LNCAP (cell line): ENCODE data around the gene TAS2R42.

Experiments
- TF ChIP-seq, protein P1 (sequence below): fragments of 450-650 bp; IDR thresholded peaks from 2 replicates; pipeline ENCODE4 v1.5.1; 2017; ENCODE audit warnings: mild to moderate bottlenecking

The TAS2R42 gene, protein sequence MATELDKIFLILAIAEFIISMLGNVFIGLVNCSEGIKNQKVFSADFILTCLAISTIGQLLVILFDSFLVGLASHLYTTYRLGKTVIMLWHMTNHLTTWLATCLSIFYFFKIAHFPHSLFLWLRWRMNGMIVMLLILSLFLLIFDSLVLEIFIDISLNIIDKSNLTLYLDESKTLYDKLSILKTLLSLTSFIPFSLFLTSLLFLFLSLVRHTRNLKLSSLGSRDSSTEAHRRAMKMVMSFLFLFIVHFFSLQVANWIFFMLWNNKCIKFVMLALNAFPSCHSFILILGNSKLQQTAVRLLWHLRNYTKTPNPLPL

DNA sequence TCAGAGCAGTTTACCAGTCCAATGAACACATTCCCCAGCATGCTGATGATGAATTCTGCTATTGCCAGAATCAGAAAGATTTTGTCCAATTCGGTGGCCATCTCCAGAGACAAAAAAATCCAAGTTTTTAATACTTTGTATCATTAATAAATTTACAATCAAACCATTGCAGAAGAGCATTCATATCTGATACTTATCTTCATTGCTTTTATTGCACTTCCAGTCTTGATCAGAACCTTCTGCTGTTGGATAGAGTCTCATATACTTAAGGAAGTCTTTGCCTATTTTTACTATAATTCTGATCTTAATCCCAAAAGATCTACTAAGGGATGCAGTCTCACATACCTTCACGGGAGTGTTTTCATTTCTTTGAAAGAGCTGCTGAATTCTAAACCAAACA is at the start of gene TAS2R42:
Gene TAS2R42, minus strand, starts transcription at position 101 of the 400 bp plus-strand sequence. Its CDS starts 0 bp downstream, at position 101.
- TF ChIP-seq, protein P1, sequence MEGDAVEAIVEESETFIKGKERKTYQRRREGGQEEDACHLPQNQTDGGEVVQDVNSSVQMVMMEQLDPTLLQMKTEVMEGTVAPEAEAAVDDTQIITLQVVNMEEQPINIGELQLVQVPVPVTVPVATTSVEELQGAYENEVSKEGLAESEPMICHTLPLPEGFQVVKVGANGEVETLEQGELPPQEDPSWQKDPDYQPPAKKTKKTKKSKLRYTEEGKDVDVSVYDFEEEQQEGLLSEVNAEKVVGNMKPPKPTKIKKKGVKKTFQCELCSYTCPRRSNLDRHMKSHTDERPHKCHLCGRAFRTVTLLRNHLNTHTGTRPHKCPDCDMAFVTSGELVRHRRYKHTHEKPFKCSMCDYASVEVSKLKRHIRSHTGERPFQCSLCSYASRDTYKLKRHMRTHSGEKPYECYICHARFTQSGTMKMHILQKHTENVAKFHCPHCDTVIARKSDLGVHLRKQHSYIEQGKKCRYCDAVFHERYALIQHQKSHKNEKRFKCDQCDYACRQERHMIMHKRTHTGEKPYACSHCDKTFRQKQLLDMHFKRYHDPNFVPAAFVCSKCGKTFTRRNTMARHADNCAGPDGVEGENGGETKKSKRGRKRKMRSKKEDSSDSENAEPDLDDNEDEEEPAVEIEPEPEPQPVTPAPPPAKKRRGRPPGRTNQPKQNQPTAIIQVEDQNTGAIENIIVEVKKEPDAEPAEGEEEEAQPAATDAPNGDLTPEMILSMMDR: no peak

DNA sequence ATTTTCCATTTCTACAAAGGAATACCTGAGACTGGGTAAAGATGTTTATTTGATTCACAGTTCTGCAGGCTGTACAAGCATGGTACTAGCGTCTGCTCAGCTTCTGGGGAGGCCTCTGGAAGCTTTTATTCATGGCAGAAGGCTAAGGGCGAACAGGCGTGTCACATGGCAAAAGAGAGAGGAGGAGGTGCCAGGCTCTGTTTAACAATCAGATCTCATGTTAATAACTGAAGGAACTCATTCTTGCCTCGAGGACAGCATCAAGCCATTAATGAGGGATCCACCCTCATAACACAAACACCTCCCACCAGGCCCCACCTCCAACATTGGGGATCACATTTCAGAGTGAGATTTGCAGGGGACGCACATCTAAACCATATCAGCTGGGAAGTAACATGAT is 46.8 kb upstream of the TAS2R42 start:
- TF ChIP-seq, protein P1: no peak

DNA sequence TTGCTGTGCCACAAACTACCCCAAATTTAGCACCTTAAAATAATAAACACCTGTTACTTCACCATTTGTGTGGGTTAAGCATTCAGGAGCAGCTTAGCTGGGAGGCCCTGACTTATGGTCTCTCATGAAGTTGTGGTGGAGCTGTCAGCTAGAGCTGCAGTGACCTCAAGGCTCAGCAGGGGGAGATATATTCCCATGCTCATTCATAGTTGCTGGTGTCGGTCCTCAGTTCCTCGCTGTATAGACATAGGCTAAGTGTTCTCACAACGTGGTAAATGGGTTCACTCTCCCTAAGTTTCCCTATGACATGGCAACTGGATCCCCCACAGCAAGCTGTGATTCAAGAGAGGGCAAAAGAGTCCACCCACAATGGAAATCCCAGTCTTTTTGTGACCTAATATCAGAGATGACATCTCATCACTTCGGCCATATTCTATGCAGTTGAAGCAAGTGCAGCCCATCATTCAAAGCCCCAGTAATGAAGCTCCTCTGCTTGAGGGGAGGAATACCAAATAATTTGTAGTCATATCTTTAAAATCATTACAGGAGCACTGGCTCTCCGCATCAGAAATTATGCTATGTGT is 41.7 kb upstream of the TAS2R42 start:
- TF ChIP-seq, protein P1: peak; percentile 84

DNA sequence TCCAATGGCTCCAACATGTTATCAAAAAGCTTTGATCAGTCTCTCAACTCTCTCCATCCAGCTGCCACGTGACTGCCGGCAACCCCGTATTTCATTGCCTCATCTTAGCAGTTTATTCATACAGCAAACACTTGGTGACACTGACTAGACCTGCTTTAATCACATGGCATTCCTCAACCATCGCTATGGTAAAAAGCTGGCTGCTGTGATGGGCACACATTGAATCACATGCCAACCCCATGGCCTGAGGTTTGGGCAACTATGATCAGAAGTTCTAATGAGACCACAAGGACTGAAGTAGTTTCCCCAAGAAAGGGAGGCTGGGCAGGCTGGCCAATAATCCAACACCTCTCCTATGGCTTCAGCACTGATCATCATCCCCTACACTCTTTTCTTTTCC is 40.6 kb upstream of the TAS2R42 start:
- TF ChIP-seq, protein P1: no peak

DNA sequence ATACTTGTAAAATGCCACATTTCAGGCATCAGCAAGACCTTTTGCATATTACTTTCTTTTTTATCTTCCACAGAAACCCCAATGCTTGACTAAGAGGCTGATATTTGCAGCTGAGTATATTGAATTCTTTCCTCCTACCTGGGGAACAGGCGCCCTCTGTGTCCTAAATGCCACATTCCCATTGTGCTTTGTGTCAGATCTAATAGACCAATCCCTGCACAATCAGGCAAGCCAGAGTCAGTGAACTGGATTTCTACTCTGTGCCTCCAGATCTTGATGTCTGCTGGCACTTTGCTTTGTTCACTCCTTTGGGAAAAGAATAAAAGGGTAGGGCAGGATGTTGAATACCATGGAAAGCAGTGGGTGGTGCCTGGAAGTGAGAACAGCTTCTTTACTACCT is 22.4 kb upstream of the TAS2R42 start:
- TF ChIP-seq, protein P1: no peak

DNA sequence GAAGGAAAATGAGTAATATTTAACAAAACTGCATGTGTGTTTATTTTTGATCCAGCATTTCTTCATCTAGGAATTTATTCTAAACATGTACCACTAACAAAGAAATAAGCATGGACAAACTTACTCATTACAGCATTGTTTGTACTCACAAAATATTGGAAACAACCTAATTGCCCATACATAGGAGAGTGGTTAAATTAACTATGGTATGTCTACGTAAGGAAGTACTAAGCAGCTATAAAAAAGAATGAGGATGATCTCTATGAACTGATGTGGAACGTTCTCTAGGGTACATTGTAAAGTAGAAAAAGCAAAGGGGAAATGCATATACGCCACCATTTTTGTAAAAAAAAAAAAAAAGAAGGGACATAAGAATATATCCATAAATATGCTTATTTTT is 17.4 kb upstream of the TAS2R42 start:
- TF ChIP-seq, protein P1: no peak

DNA sequence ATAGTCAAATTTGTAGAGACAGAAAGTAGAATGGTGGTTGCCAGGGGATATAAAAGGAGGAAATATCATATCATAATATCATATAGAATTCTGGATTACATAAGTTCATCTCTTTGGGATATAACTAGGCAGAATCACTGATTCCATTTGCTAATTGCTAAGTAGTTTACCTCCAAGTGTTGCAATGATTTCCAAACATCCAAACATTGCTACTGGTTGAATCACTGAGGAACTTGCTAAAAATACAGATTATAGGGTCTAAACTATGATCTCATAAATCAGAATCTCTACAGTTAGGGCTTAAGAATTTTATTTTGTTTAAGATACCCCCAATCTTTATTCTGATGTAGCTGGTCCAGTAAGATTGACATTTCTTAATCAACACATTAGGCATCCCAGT is 16.1 kb upstream of the TAS2R42 start:
- TF ChIP-seq, protein P1: no peak
